CD14-positive monocyte (primary cell): Measurements from ENCODE around the gene CAMKK1. TPM values are rescaled to one million over a fixed set of nuclear protein-coding genes. Genes with fewer than 3 reads are reported as not detected.

Experiments used
- DNase-seq, 3 donors: peaks; one replicate each; pipeline ENCODE4 v3.0.0-alpha.2; 2011 to 2022
- H2AFZ ChIP-seq: 2 replicates; pipeline ENCODE4 v1.6.0; 2012; ENCODE audit warnings: mild to moderate bottlenecking, low read depth, low read length, inconsistent platforms; ENCODE audit not compliant: insufficient read depth, poor library complexity, severe bottlenecking
- H3K27ac ChIP-seq, 2 donors: 1 replicate in 1 of 2; 2 replicates in 1 of 2; pipeline ENCODE4 v1.5.1; 2012 to 2013; ENCODE audit warnings: low read length in 2 of 2, control low read depth in 1 of 2, inconsistent platforms in 1 of 2, low read depth in 1 of 2, mild to moderate bottlenecking in 1 of 2
- H3K27me3 ChIP-seq, 2 donors: one replicate each; pipeline versions ENCODE4 v1.6.0 to v1.6.1; 2011 to 2013; ENCODE audit warnings: low read length in 2 of 2; ENCODE audit not compliant: control insufficient read depth in 2 of 2, insufficient read depth in 2 of 2
- H3K36me3 ChIP-seq, 2 donors: replicated peaks in 1 of 2; 1 replicate in 1 of 2; 2 replicates in 1 of 2; pipeline versions ENCODE4 v1.5.1 to v1.6.1; 2012 to 2013; ENCODE audit warnings: low read length in 2 of 2, control low read depth in 1 of 2, inconsistent platforms in 1 of 2, mild to moderate bottlenecking in 1 of 2; ENCODE audit not compliant: insufficient read depth in 2 of 2, control insufficient read depth in 1 of 2
- H3K4me1 ChIP-seq, 2 donors: 1 replicate in 1 of 2; 2 replicates in 1 of 2; pipeline versions ENCODE4 v1.5.1 to v1.6.1; 2012 to 2013; ENCODE audit warnings: low read length in 2 of 2, control low read depth in 1 of 2, inconsistent platforms in 1 of 2, mild to moderate bottlenecking in 1 of 2, moderate library complexity in 1 of 2; ENCODE audit not compliant: insufficient read depth in 2 of 2, control insufficient read depth in 1 of 2
- H3K4me2 ChIP-seq: replicated peaks from 2 replicates; pipeline ENCODE3; 2012; ENCODE audit warnings: low read length, moderate library complexity, mild to moderate bottlenecking; ENCODE audit not compliant: poor library complexity, severe bottlenecking; ENCODE audit errors: extremely low read depth
- H3K4me3 ChIP-seq, 3 experiments: fragments of 200-600 bp in 1 of 3; sonication (generic) in 1 of 3; replicated peaks in 1 of 3; 1 replicate in 2 of 3; 2 replicates in 1 of 3; pipeline ENCODE4 v1.5.1; 2011 to 2013; ENCODE audit warnings: low read length in 3 of 3, mild to moderate bottlenecking in 3 of 3, control low read depth in 2 of 3, low read depth in 2 of 3, inconsistent platforms in 1 of 3, moderate library complexity in 1 of 3
- H3K79me2 ChIP-seq: 2 replicates; pipeline ENCODE4 v1.6.0; 2012; ENCODE audit warnings: mild to moderate bottlenecking, control low read depth, inconsistent platforms, low read length, moderate library complexity; ENCODE audit not compliant: insufficient read depth
- H3K9ac ChIP-seq: 2 replicates; pipeline ENCODE4 v1.6.0; 2017; ENCODE audit warnings: low read length, mild to moderate bottlenecking; ENCODE audit not compliant: insufficient read depth, poor library complexity, severe bottlenecking
- H3K9me3 ChIP-seq, 2 donors: replicated peaks in 1 of 2; 1 replicate in 1 of 2; 2 replicates in 1 of 2; pipeline versions ENCODE4 v1.5.1 to v1.6.1; 2012 to 2013; ENCODE audit warnings: low read length in 2 of 2, control low read depth in 1 of 2; ENCODE audit not compliant: control insufficient read depth in 1 of 2, insufficient read depth in 1 of 2
- H4K20me1 ChIP-seq: 2 replicates; pipeline ENCODE4 v1.6.0; 2012; ENCODE audit warnings: mild to moderate bottlenecking, low read length, control low read depth, moderate library complexity; ENCODE audit not compliant: insufficient read depth
- H3K27ac Mint-ChIP-seq, 7 donors: one replicate each; pipeline ENCODE4 v1.8.0; 2020; ENCODE audit warnings: mild to moderate bottlenecking in 7 of 7, mixed read lengths in 7 of 7, moderate library complexity in 6 of 7, inconsistent platforms in 2 of 7
- H3K27me3 Mint-ChIP-seq, 3 donors: one replicate each; pipeline ENCODE4 v1.8.0; 2021 to 2022; ENCODE audit warnings: low read depth in 3 of 3, mild to moderate bottlenecking in 3 of 3, mixed read lengths in 3 of 3, moderate library complexity in 3 of 3, inconsistent platforms in 1 of 3
- H3K36me3 Mint-ChIP-seq, 2 donors: one replicate each; pipeline ENCODE4 v1.8.0; 2020; ENCODE audit warnings: mixed read lengths in 2 of 2, inconsistent platforms in 1 of 2, mild to moderate bottlenecking in 1 of 2
- H3K4me1 Mint-ChIP-seq: one replicate; pipeline ENCODE4 v1.8.0; 2020; ENCODE audit warnings: mild to moderate bottlenecking, mixed read lengths
- H3K4me3 Mint-ChIP-seq, 2 donors: one replicate each; pipeline ENCODE4 v1.8.0; 2020; ENCODE audit warnings: mild to moderate bottlenecking in 2 of 2, mixed read lengths in 2 of 2, moderate library complexity in 1 of 2
- H3K9me3 Mint-ChIP-seq, 7 donors: one replicate each; pipeline ENCODE4 v1.8.0; 2020 to 2022; ENCODE audit warnings: mixed read lengths in 7 of 7, mild to moderate bottlenecking in 6 of 7, moderate library complexity in 6 of 7, inconsistent platforms in 2 of 7
- CTCF ChIP-seq: fragments of 200-600 bp; IDR thresholded peaks from one replicate; pipeline ENCODE4 v1.8.0; 2022; ENCODE audit warnings: antibody characterized with exemption, mild to moderate bottlenecking
- WGBS: methylation state at CpG from one replicate; pipeline ENCODE4 v1.1.5; 2013; ENCODE audit warnings: missing lambda C conversion rate; ENCODE audit not compliant: insufficient coverage; 5-methylcytosine and 5-hydroxymethylcytosine counted together
- intact Hi-C, 2 donors: fragments of 100-400 bp; cut with micrococcal nuclease; formaldehyde crosslinking; loops; one replicate each; pipeline versions ENCODE4 v1.15.0 to v1.15.1; 2023
- polyA plus RNA-seq, 3 donors: library from polyadenylated mRNA; depleted of rRNA in 1 of 3; unstranded in 2 of 3; stranded (reverse) in 1 of 3; fragments of 300-500 nt in 2 of 3; fragments of >200 nt in 1 of 3; fragmentation: Illumina TruSeq in 2 of 3; gene quantifications; 1 replicate in 2 of 3; 2 replicates in 1 of 3; pipeline ENCODE4 v1.2.3, GENCODE V29; 2012 to 2021

Gene CAMKK1
- polyA plus RNA-seq, 3 donors, result 0.74 to 24.1 (median 1.5) TPM

DNA sequence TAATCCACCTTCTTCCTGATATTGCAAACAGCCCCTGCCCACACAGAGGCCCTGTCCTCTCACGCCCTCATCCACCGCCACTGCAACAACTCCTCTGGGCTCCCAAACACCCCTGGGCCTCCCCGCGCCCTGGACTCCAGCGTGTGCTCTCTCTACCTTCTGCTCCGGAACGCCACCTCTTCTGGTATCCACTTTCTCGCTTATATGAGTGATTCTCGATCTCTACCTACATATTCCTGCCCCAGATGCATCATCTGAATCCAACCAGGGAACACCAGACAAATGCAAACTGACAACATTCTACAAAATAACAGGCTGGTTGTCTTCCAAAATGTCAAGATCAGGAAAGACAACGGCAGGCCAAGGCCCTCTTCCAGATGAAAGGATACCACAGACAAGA lies 19.0 kb downstream of the CAMKK1 start:
- H3K36me3 ChIP-seq, result peaks cover 23 to 28% of the 10 kb centered on the region in 2 donors
- no peak overlapping the region for H3K27ac Mint-ChIP-seq

GRCh38 chr17:3870871-3871306 lies 22.0 kb downstream of the CAMKK1 start:
- WGBS, result 47% methylated on average over 9 of the region's 11 CpGs
- Histone ChIP-seq H4K20me1 (no peaks in the 10 kb centered on the region), H3K4me1 (no peaks in the 10 kb centered on the region), H3K27ac (no peak overlapping the region), H3K9me3 (no peaks in the 10 kb centered on the region), H3K36me3 (peaks cover 18 to 22% of the 10 kb centered on the region in 2 donors), H2AFZ (no peak overlapping the region), H3K27me3 (no peaks in the 10 kb centered on the region), H3K4me2 (no peak overlapping the region), H3K9ac (no peak overlapping the region), H3K79me2 (no peaks in the 10 kb centered on the region), H3K4me3 (no peak overlapping the region)
- Mint-ChIP-seq H3K9me3 (peaks cover 0 to 4% (median 0%) of the 10 kb centered on the region in 7 donors), H3K4me1 (peaks cover 5% of the 10 kb centered on the region), H3K27ac (peak overlapping the region in 3 of 7 donors; percentile 13 to 60 (median 55)), H3K4me3 (no peak overlapping the region), H3K27me3 (peaks cover 0 to 8% (median 3%) of the 10 kb centered on the region in 3 donors), H3K36me3 (peaks cover 19 to 34% of the 10 kb centered on the region in 2 donors)
- DNase-seq, result no peak
- intact Hi-C loops, result no loop called here
- TF ChIP-seq CTCF, result no peak

More for the DNA sequence above, 19.0 kb downstream of the CAMKK1 start:
- peaks cover 0 to 5% (median 3%) of the 10 kb centered on the region in 3 donors for H3K27me3 Mint-ChIP-seq
- Histone ChIP-seq H3K79me2 (no peaks in the 10 kb centered on the region), H3K27ac (no peak overlapping the region), H3K4me2 (no peak overlapping the region), H3K4me3 (no peak overlapping the region), H3K9ac (no peak overlapping the region), H4K20me1 (no peaks in the 10 kb centered on the region), H2AFZ (no peak overlapping the region), H3K4me1 (no peaks in the 10 kb centered on the region), H3K27me3 (no peaks in the 10 kb centered on the region), H3K9me3 (no peaks in the 10 kb centered on the region)
- peaks cover 0 to 4% (median 0%) of the 10 kb centered on the region in 7 donors for H3K9me3 Mint-ChIP-seq
- H3K4me3 Mint-ChIP-seq, result no peak overlapping the region
- peaks cover 5% of the 10 kb centered on the region for H3K4me1 Mint-ChIP-seq
- TF ChIP-seq CTCF, result no peak
- WGBS, result 98% methylated on average over 9 of the region's 10 CpGs
- intact Hi-C loops, result no loop called here
- H3K36me3 Mint-ChIP-seq, result peaks cover 25 to 46% of the 10 kb centered on the region in 2 donors
- DNase-seq, result no peak
